NCI-H1105 (cell line): ENCODE measurements around the gene PPP1R3A.
"Not testable (repeated sequence)": the region's sequence is repeated elsewhere in the genome, so short reads cannot be mapped to it uniquely, and the experiment has no call there.

Experiments used
- DNase-seq: peaks from one replicate; lab custom pipeline; 2025; lab: John Stamatoyannopoulos, UW

PPP1R3A gene

GRCh38 chr7:113918946-113919345 is at the start of gene PPP1R3A:
Gene PPP1R3A (minus strand): TSS chr7:113919009. CDS start chr7:113918996, 13 bp downstream.
- DNase-seq = no peak

GRCh38 chr7:113963356-113963755 is 44.5 kb upstream of the PPP1R3A start:
- no peak for DNase-seq

- no peak for DNase-seq
Measured at GRCh38 chr7:113959910-113960309, 41.1 kb upstream of the PPP1R3A start.

GRCh38 chr7:113955157-113955556 is 36.3 kb upstream of the PPP1R3A start:
- no peak for DNase-seq

GRCh38 chr7:113953553-113953952 is 34.7 kb upstream of the PPP1R3A start:
- DNase-seq = no peak

- DNase-seq = peak; percentile 39
Measured at GRCh38 chr7:113945018-113945938, 26.5 kb upstream of the PPP1R3A start.

GRCh38 chr7:113936982-113937381 is 18.2 kb upstream of the PPP1R3A start:
- DNase-seq = no peak

- no peak for DNase-seq
Measured at GRCh38 chr7:113936535-113936934, 17.7 kb upstream of the PPP1R3A start.

GRCh38 chr7:113929389-113929788 is 10.6 kb upstream of the PPP1R3A start:
- DNase-seq = not testable (repeated sequence)

GRCh38 chr7:113928112-113928511 is 9.3 kb upstream of the PPP1R3A start:
- DNase-seq = no peak

GRCh38 chr7:113922049-113922448 is 3.2 kb upstream of the PPP1R3A start:
- DNase-seq = no peak

GRCh38 chr7:113921363-113921762 is 2.6 kb upstream of the PPP1R3A start:
- DNase-seq = no peak

GRCh38 chr7:113917840-113918239 is 969 bp downstream of the PPP1R3A start:
- no peak for DNase-seq

- DNase-seq = no peak
Measured at GRCh38 chr7:113915956-113916355, 2.9 kb downstream of the PPP1R3A start.

- no peak for DNase-seq
Measured at GRCh38 chr7:113912876-113913275, 5.9 kb downstream of the PPP1R3A start.

GRCh38 chr7:113907617-113908016 is 11.2 kb downstream of the PPP1R3A start:
- DNase-seq = no peak

GRCh38 chr7:113904521-113904920 is 14.3 kb downstream of the PPP1R3A start:
- no peak for DNase-seq

- no peak for DNase-seq
Measured at GRCh38 chr7:113892818-113893217, 26.0 kb downstream of the PPP1R3A start.

GRCh38 chr7:113891828-113892227 is 27.0 kb downstream of the PPP1R3A start:
- no peak for DNase-seq

GRCh38 chr7:113891031-113891350 is 27.8 kb downstream of the PPP1R3A start:
- DNase-seq = no peak

- DNase-seq = no peak
Measured at GRCh38 chr7:113890331-113891030, 28.3 kb downstream of the PPP1R3A start.

GRCh38 chr7:113883096-113883495 is 35.7 kb downstream of the PPP1R3A start:
- DNase-seq = no peak

GRCh38 chr7:113880559-113880958 is 38.2 kb downstream of the PPP1R3A start:
- no peak for DNase-seq
